H1 (cell line): ENCODE data around the gene ABCB10. TPM values are rescaled to one million over a fixed set of nuclear protein-coding genes. Genes with fewer than 3 reads are reported as not detected.

ENCODE experiments used
- CTCF ChIA-PET: fragments of 300-600 bp; sonication (Branson Sonifier 250); formaldehyde crosslinking; loops from one replicate; lab custom pipeline; 2021; ENCODE audit not compliant: partially characterized antibody; lab: Charles Lee
- POLR2A ChIA-PET: fragments of 300-600 bp; sonication (Branson Sonifier 250); formaldehyde crosslinking; loops from one replicate; lab custom pipeline; 2021; ENCODE audit warnings: inconsistent platforms; ENCODE audit not compliant: partially characterized antibody; lab: Charles Lee
- DNase-seq, 2 experiments: peaks; one replicate each; pipeline versions ENCODE4 v3.0.0 to v3.0.0-alpha.2; 2010 to 2022; ENCODE audit warnings: low spot score in 2 of 2, low read depth in 1 of 2, mixed read lengths in 1 of 2
- FAIRE-seq: peaks from 2 replicates; lab custom pipeline; 2011; peaks lifted over from hg19 to GRCh38; lab: Jason Lieb, UNC
- H2AFZ ChIP-seq: 2 replicates; pipeline ENCODE4 v1.8.1; 2012; ENCODE audit warnings: low read length, inconsistent platforms
- H2AK5ac ChIP-seq: 2 replicates; pipeline ENCODE4 v1.6.1; 2013; ENCODE audit warnings: low read depth, low read length
- H2BK120ac ChIP-seq: replicated peaks from 2 replicates; pipeline ENCODE3; 2013; ENCODE audit warnings: low read depth, low read length, inconsistent platforms
- H2BK12ac ChIP-seq: 2 replicates; pipeline ENCODE4 v1.6.1; 2013; ENCODE audit warnings: low read depth, low read length
- H2BK15ac ChIP-seq: 2 replicates; pipeline ENCODE4 v1.6.1; 2013; ENCODE audit warnings: low read length
- H2BK20ac ChIP-seq: 2 replicates; pipeline ENCODE4 v1.6.1; 2013; ENCODE audit warnings: low read length
- H2BK5ac ChIP-seq: 2 replicates; pipeline ENCODE4 v1.6.1; 2013; ENCODE audit warnings: low read depth, low read length
- H3K14ac ChIP-seq: 2 replicates; pipeline ENCODE4 v1.6.1; 2013; ENCODE audit warnings: inconsistent platforms; ENCODE audit not compliant: insufficient read length
- H3K18ac ChIP-seq: 2 replicates; pipeline ENCODE4 v1.6.1; 2013; ENCODE audit warnings: low read length; ENCODE audit errors: extremely low read depth
- H3K23ac ChIP-seq: 2 replicates; pipeline ENCODE4 v1.6.1; 2013; ENCODE audit warnings: inconsistent platforms; ENCODE audit not compliant: insufficient read length
- H3K23me2 ChIP-seq: 2 replicates; pipeline ENCODE4 v1.6.1; 2013; ENCODE audit warnings: low read depth, low read length
- H3K27ac ChIP-seq: 2 replicates; pipeline ENCODE4 v1.6.1; 2011; ENCODE audit warnings: low read depth, low read length, inconsistent platforms
- H3K27me3 ChIP-seq, 4 experiments: replicated peaks in 1 of 4; 1 replicate in 1 of 4; 2 replicates in 3 of 4; pipeline versions ENCODE4 v1.6.1 to v1.8.1; 2011 to 2013; ENCODE audit warnings: low read length in 3 of 4, mild to moderate bottlenecking in 3 of 4, inconsistent platforms in 2 of 4, mixed read lengths in 2 of 4, moderate library complexity in 1 of 4; ENCODE audit not compliant: control insufficient read depth in 3 of 4, insufficient read depth in 3 of 4; ENCODE audit errors: extremely low read depth in 1 of 4
- H3K36me3 ChIP-seq, 4 experiments: 2 replicates each; pipeline versions ENCODE4 v1.6.1 to v1.8.1; 2011 to 2013; ENCODE audit warnings: mild to moderate bottlenecking in 4 of 4, low read length in 3 of 4, moderate library complexity in 2 of 4, control low read depth in 1 of 4, inconsistent platforms in 1 of 4; ENCODE audit not compliant: insufficient read depth in 4 of 4, control insufficient read depth in 2 of 4
- H3K4ac ChIP-seq: replicated peaks from 2 replicates; pipeline ENCODE3; 2013; ENCODE audit warnings: low read length, low read depth, mixed read lengths, inconsistent platforms; ENCODE audit not compliant: insufficient read length
- H3K4me1 ChIP-seq, 4 experiments: replicated peaks in 1 of 4; 1 replicate in 1 of 4; 2 replicates in 3 of 4; pipeline versions ENCODE4 v1.6.1 to v1.8.1; 2011 to 2013; ENCODE audit warnings: low read length in 3 of 4, inconsistent platforms in 2 of 4, mixed read lengths in 1 of 4; ENCODE audit not compliant: insufficient read depth in 4 of 4, control insufficient read depth in 3 of 4
- H3K4me2 ChIP-seq, 2 experiments: 2 replicates each; pipeline versions ENCODE4 v1.6.1 to v1.8.1; 2011 to 2013; ENCODE audit warnings: low read depth in 2 of 2, low read length in 2 of 2, control low read depth in 1 of 2, inconsistent platforms in 1 of 2, mild to moderate bottlenecking in 1 of 2; ENCODE audit not compliant: insufficient read depth in 1 of 2
- H3K4me3 ChIP-seq, 4 experiments: fragments of 200-600, 300-600 bp in 1 of 4; sonication (generic), shearing (Covaris generic), sonication (Bioruptor Twin) in 1 of 4; 2 replicates each; pipeline versions ENCODE4 v1.5.1 to v1.8.1; 2011 to 2016; ENCODE audit warnings: low read length in 4 of 4, low read depth in 3 of 4, control low read depth in 2 of 4, inconsistent platforms in 2 of 4, mild to moderate bottlenecking in 2 of 4, mixed read lengths in 1 of 4, moderate library complexity in 1 of 4; ENCODE audit not compliant: insufficient read depth in 2 of 4; ENCODE audit errors: extremely low read depth in 1 of 4
- H3K56ac ChIP-seq: replicated peaks from 2 replicates; pipeline ENCODE3; 2013; ENCODE audit warnings: low read depth, mild to moderate bottlenecking, mixed read lengths, low read length, inconsistent platforms; ENCODE audit not compliant: insufficient read length
- H3K79me1 ChIP-seq: 2 replicates; pipeline ENCODE4 v1.6.1; 2013; ENCODE audit warnings: low read depth, low read length, control low read depth
- H3K79me2 ChIP-seq, 2 experiments: 2 replicates each; pipeline versions ENCODE4 v1.6.1 to v1.8.1; 2012 to 2013; ENCODE audit warnings: low read length in 2 of 2, mild to moderate bottlenecking in 2 of 2, inconsistent platforms in 1 of 2; ENCODE audit not compliant: insufficient read depth in 2 of 2, control insufficient read depth in 1 of 2
- H3K9ac ChIP-seq, 4 experiments: replicated peaks in 1 of 4; 1 replicate in 1 of 4; 2 replicates in 3 of 4; pipeline versions ENCODE4 v1.6.1 to v1.8.1; 2011 to 2013; ENCODE audit warnings: low read depth in 3 of 4, low read length in 3 of 4, control low read depth in 2 of 4, mild to moderate bottlenecking in 2 of 4, moderate library complexity in 2 of 4, inconsistent platforms in 1 of 4; ENCODE audit errors: extremely low read depth in 1 of 4
- H3K9me3 ChIP-seq, 2 experiments: 2 replicates each; pipeline versions ENCODE4 v1.6.1 to v1.8.1; 2012 to 2013; ENCODE audit warnings: mild to moderate bottlenecking in 2 of 2, moderate library complexity in 2 of 2, control low read depth in 1 of 2, inconsistent platforms in 1 of 2, low read depth in 1 of 2, low read length in 1 of 2, mixed read lengths in 1 of 2; ENCODE audit not compliant: insufficient read depth in 2 of 2
- H4K20me1 ChIP-seq, 2 experiments: replicated peaks in 1 of 2; 2 replicates each; pipeline versions ENCODE3 to v1.8.1; 2011 to 2013; ENCODE audit warnings: inconsistent platforms in 2 of 2, low read length in 2 of 2, mild to moderate bottlenecking in 1 of 2; ENCODE audit not compliant: insufficient read depth in 2 of 2, control insufficient read depth in 1 of 2
- H4K5ac ChIP-seq: 2 replicates; pipeline ENCODE4 v1.6.1; 2013; ENCODE audit warnings: low read length, low read depth, mixed read lengths, inconsistent platforms; ENCODE audit not compliant: insufficient read length
- H4K8ac ChIP-seq: 2 replicates; pipeline ENCODE4 v1.8.0; 2013; ENCODE audit warnings: mild to moderate bottlenecking, moderate library complexity, low read length, inconsistent platforms; ENCODE audit not compliant: insufficient read depth; ENCODE audit errors: extremely low read depth
- H4K91ac ChIP-seq: replicated peaks from 2 replicates; pipeline ENCODE3; 2013; ENCODE audit warnings: low read length, mixed read lengths, inconsistent platforms; ENCODE audit not compliant: insufficient read length
- RNF2 ChIP-seq: fragments of 200-900, 300-1000 bp; sonication (generic); IDR thresholded peaks from 2 replicates; pipeline ENCODE4 v1.7.1; 2016; ENCODE audit warnings: borderline replicate concordance, low read depth, mild to moderate bottlenecking, antibody characterized with exemption, low read length; ENCODE audit not compliant: poor library complexity, severe bottlenecking; ENCODE audit errors: missing control alignments
- WGBS, 2 experiments: shearing (Covaris generic) in 1 of 2; methylation state at CpG; one replicate each; pipeline versions ENCODE4 v1.1.6 to v1.1.7; 2013 to 2015; ENCODE audit warnings: low lambda C conversion rate in 2 of 2, mixed read lengths in 2 of 2, inconsistent platforms in 1 of 2, low coverage in 1 of 2, missing lambda C conversion rate in 1 of 2; ENCODE audit not compliant: insufficient replicate concordance in 2 of 2, insufficient coverage in 1 of 2, insufficient read length in 1 of 2; ENCODE audit errors: extremely low coverage in 1 of 2, missing lambda C conversion rate in 1 of 2; 5-methylcytosine and 5-hydroxymethylcytosine counted together
- polyA plus RNA-seq, 7 experiments: library from polyadenylated mRNA; depleted of rRNA in 3 of 7; stranded (reverse) in 5 of 7; unstranded in 2 of 7; fragments of >200 nt in 5 of 7; fragments of 200-250 nt in 2 of 7; gene quantifications; 1 replicate in 5 of 7; 2 replicates in 1 of 7; 4 replicates in 1 of 7; pipeline versions ENCODE4 v1.2.1 to v1.2.3, GENCODE V29; 2011 to 2013; ENCODE audit warnings: missing spikeins in 2 of 7, mixed read lengths in 2 of 7
- total RNA-seq: library from RNA; stranded (reverse); fragmentation: NEBNext Ultra II Directional; extraction: Animal tissue kit (Norgen Biotek cat#: 25700); gene quantifications from 2 replicates; pipeline ENCODE4 v1.2.1, GENCODE V29; 2021

The ABCB10 gene
- total and polyA plus RNA-seq, 2 of the 8 experiments (the other 6 are each of a cell fraction or from before 2014, with no cell fraction given) = 3.6 to 11.9 TPM

DNA sequence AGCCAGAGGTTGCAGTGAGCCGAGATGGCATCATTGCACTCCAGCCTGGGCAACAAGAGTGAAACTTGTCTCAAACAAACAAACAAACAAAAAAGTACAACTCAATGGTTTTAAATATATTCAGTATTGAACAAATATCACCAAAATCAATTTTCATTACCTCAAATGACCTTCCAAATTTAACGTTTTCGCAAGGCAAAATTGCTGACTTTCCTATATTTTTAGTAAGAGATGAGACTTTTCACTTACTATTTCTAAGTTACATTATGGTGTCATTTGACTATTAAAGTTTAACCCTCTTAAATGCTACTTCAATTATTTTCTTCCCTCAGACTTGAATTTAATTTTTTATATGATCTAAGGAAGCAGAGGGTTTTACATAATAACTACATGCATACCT, 23.0 kb upstream of the ABCB10 start:
- no peak overlapping the region for H3K23ac ChIP-seq
- no peak overlapping the region for H2BK5ac ChIP-seq
- no peak overlapping the region for H2BK15ac ChIP-seq
- no peak for TF ChIP-seq RNF2
- peaks cover 0 to 7% (median 0%) of the 10 kb centered on the region in 4 experiments; a peak in 2 of 7 replicates for H3K4me1 ChIP-seq
- H4K20me1 ChIP-seq = no peaks in the 10 kb centered on the region
- no peak overlapping the region for H3K4ac ChIP-seq
- no peak overlapping the region for H3K4me3 ChIP-seq
- H2BK120ac ChIP-seq = no peak overlapping the region
- H3K79me1 ChIP-seq = no peaks in the 10 kb centered on the region
- no peak for DNase-seq
- no peak overlapping the region for H4K91ac ChIP-seq
- no peaks in the 10 kb centered on the region for H3K9me3 ChIP-seq
- WGBS, 2 experiments = 91% methylated on average over 3 of the region's 3 CpGs; no CpG with 5 or more reads in 1 of the 2 experiments
- no peaks in the 10 kb centered on the region; a peak in 1 of 7 replicates for H3K27me3 ChIP-seq
- no peak overlapping the region for H2AFZ ChIP-seq
- H3K18ac ChIP-seq = no peak overlapping the region
- no peaks in the 10 kb centered on the region for H3K36me3 ChIP-seq
- no peak overlapping the region for H3K4me2 ChIP-seq
- no peaks in the 10 kb centered on the region for H3K23me2 ChIP-seq
- H3K9ac ChIP-seq = no peak overlapping the region
- no peak overlapping the region for H3K56ac ChIP-seq
- no peak overlapping the region for H4K5ac ChIP-seq
- H3K14ac ChIP-seq = no peak overlapping the region
- H2BK12ac ChIP-seq = no peak overlapping the region
- H3K27ac ChIP-seq = no peak overlapping the region
- ChIA-PET CTCF (no interaction called here), POLR2A (interaction anchor here (1.4 kb wide), 1 partner anchor 42 kb away, joined by 3 read pairs; no protein-coding TSS in a partner anchor)
- no peak overlapping the region for H2AK5ac ChIP-seq
- H3K79me2 ChIP-seq = no peaks in the 10 kb centered on the region
- no peak for FAIRE-seq
- H4K8ac ChIP-seq = no peak overlapping the region
- no peak overlapping the region for H2BK20ac ChIP-seq
